HG02678 (cell line): ENCODE measurements around the gene HEATR5A.

Source experiments
- ATAC-seq: cut with Tn5 transposase; IDR thresholded peaks from one replicate; pipeline ENCODE4 v1.9.1; 2021; ENCODE audit warnings: mild to moderate bottlenecking, moderate library complexity; ENCODE audit not compliant: unreplicated experiment

The HEATR5A gene

DNA sequence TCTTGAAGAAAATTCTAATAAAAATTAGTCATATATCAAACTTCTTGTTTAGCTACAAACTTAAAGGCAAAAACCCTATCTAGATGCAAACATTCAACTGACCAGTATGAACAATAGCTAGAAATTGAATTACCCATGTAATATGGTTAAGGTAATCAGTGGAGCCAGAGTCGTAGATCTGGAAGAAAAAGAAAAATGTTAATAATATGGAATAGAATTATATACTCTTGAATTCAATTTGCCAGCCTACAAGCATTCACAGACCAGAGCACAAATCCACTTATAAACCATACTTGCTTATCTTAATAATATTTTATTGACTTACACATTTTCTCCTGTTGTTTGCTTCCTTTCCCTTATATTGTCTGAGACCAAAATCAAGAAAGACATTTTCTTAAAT lies 7.7 kb upstream of the HEATR5A start:
- ATAC-seq: no peak

- no peak for ATAC-seq
Measured at GRCh38 chr14:31426663-31427062, 6.3 kb upstream of the HEATR5A start.

- ATAC-seq: no peak
Measured at GRCh38 chr14:31425905-31426304, 5.6 kb upstream of the HEATR5A start.

GRCh38 chr14:31421200-31421599 lies 850 bp upstream of the HEATR5A start:
- no peak for ATAC-seq

GRCh38 chr14:31419967-31420318 lies 407 bp downstream of the HEATR5A start:
- peak; percentile 24 for ATAC-seq

- ATAC-seq: no peak
Measured at GRCh38 chr14:31419179-31419966, 977 bp downstream of the HEATR5A start.

GRCh38 chr14:31418440-31418839 lies 1.9 kb downstream of the HEATR5A start:
- no peak for ATAC-seq

DNA sequence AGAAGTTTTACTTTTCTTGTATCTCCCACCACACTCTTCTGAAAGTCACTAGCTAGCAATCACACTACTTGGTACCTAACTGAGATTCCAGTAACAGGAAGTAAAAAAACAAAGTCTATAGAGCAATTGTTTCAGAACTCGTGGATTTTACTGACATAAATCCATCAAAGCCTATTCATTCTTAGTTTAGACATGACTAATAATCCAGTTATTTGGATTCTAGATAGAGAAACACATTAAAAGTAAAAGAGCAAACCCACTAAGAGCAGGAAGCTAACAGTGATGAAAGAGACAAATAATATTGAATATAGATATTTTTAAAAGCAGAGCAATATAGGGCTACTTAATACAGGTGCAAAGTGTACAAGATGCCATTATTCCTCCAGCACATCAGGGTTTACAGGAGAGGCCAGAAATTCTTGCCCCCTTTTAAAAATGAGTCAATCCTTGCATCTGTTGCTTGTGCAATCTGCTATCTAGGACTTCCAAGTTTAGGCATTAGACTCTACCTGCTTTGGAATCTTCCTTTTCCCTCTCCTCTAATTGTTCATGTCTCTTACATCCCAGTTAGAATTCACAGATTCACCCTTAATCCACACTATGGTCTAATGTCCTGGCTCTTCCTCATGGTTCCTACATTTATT lies 6.0 kb downstream of the HEATR5A start:
- no peak for ATAC-seq

DNA sequence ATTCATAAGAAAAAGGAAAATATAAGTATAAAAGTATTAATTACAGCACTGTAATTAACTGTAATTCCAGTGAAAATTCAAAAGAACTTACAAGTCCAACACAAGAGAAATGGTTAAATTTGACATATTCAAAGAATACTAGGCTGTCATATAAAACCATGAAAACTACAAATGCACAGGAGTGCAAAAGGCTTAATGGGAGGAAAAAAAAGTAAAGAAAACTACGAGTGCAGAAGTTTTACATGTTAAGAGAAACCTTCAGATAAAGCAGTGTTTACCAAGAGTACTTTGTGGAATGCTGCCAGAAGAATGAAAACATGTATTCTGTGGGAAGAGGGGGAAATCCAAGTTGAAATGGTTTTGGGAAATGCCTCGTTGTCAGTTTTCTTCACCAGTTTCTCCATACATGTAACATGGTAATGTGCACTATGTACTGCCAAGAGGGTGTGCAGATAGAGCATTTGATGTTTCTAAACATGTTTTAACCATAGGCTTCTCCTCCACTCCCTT lies 9.1 kb downstream of the HEATR5A start:
- no peak for ATAC-seq

- ATAC-seq: no peak
Measured at GRCh38 chr14:31410048-31410650, 10.2 kb downstream of the HEATR5A start.

DNA sequence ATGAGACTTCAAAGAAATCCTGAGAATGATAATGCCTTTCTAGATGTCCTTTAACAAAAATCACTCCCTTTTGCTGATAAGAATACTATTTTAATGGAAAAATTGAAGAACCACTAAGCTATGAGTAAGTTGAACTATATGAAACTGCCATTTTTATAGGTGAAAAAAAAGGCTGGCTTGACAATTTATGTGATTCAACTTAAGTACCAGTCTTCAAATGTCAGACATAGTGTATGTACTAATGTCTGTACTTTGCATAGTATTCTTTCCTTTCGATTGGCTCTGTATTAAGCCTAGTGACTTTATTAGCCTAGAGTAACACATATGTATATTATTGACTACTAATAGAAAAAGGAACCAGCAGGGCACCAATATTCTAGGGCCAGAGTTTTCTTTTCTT lies 11.9 kb downstream of the HEATR5A start:
- ATAC-seq: no peak

DNA sequence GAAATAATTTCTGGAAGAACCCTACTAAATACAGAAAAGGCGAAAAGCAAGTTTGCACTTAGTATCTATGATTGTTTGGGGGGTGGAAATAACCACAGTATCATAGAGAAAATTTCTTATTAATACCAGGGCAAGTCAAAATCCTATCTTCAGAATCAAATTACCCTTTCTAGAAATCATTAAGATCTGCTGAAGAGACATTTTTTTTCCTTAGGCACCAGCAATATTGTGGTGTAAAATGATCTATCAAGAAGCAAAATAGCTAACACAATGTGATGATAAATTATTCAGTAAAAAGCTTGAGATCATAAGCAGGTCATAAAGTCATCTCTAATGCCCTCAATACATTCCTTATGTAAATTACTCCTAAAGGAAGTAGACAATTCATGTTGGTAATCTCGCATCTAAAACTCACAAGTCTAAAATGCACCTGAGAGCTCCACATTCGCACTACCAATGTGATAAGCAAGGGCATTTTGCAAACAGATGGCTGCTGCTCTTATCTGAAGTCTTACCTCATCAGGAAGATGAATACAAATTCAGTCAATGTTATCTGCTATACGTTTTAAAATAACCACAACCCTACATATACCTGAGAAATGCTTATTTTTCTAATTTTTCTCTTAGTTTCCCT lies 14.6 kb downstream of the HEATR5A start:
- no peak for ATAC-seq

GRCh38 chr14:31405106-31405505 lies 15.2 kb downstream of the HEATR5A start:
- ATAC-seq: no peak

GRCh38 chr14:31403707-31404106 lies 16.6 kb downstream of the HEATR5A start:
- no peak for ATAC-seq

GRCh38 chr14:31402764-31403439 lies 17.4 kb downstream of the HEATR5A start:
- ATAC-seq: no peak

GRCh38 chr14:31401369-31401932 lies 18.9 kb downstream of the HEATR5A start:
- ATAC-seq: no peak

DNA sequence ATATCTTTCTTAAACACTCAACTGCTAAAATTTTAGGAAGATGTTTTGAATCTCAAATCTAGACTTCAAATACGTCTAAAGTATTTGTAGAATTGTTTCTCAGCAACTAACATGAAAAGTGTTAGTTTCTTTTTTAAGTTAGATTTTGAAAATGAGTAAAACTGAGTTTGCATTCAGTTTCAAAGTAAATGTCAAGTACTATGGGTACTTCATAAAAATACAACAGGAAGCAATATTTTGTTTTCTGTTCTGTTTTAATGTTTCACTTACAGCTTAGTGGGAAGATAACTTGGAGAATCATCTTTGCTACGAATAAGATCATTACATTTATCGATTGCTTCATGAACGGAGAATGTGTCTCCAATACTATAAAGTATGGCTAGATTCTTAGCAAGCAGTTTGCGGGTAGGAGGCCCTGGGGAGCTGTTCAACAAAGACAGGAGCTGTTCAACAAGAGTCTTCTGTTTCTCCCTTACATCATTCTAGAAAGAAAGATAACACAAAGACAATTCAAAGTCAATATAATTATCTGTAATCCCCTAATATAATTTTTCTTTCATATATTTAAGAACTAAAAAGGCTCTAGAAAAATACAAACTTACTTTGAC lies 20.2 kb downstream of the HEATR5A start:
- ATAC-seq: no peak

- ATAC-seq: no peak
Measured at GRCh38 chr14:31395572-31396205, 24.7 kb downstream of the HEATR5A start.

GRCh38 chr14:31395119-31395518 lies 25.2 kb downstream of the HEATR5A start:
- no peak for ATAC-seq
